LHCN-M2 (cell line): ENCODE measurements around the gene AP4E1. TPM values are rescaled to one million over a fixed set of nuclear protein-coding genes. Genes with fewer than 3 reads are reported as not detected.
A peak's percentile ranks its signal among the peaks of the same experiment; 100 is the strongest.
"Not testable (repeated sequence)": the region's sequence is repeated elsewhere in the genome, so short reads cannot be mapped to it uniquely, and the experiment has no call there.

ENCODE experiments used
- DNase-seq: peaks from one replicate; pipeline ENCODE4 v3.0.0-alpha.2; 2012; ENCODE audit warnings: low read depth
- total RNA-seq: library from RNA; depleted of rRNA; stranded (reverse); fragments of >200 nt; gene quantifications from 2 replicates; pipeline ENCODE4 v1.2.3, GENCODE V29; 2014

Gene AP4E1
- total RNA-seq, 1 experiment from 2014 or later = 17.2 TPM

DNA sequence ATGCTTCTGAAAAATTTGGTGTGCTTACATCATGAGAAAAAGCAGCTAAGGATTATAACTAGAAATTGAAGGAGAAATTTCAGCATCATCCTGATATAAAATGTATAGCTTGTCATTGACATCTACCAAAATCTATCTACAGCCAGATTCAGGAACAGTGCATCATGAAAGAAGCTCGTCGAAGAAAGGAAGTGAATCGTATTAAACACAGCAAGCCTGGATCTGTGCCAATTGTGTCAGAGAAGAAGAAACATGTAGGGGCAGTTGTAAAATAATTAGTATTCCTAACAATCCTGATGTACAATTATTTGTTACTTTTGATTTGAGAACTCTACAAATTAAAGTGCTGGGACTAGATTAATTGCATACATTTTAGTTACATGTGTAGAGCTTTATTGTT, 37.2 kb downstream of the AP4E1 start:
- peak; percentile 14 for DNase-seq

DNA sequence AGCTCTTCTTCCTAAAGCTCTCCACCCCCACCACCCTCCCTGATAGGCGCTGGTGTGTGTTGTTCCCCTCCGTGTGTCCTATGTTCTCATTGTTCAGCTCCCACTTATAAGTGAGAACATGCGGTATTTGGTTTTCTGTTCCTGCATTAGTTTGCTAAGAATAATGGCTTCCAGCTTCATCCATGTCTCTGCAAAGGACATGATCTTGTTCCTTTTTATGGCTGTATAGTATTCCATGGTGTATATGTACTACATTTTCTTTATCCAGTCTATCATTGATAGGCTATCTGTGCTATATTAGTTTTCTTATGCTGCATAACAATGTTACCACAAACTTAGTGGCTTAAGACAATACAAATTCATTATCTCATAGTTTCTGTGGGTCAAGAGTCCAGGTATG, 42.3 kb downstream of the AP4E1 start:
- DNase-seq = not testable (repeated sequence)

GRCh38 chr15:50953302-50953701, 44.8 kb downstream of the AP4E1 start:
- no peak for DNase-seq

- not testable (repeated sequence) for DNase-seq
Measured at GRCh38 chr15:50954837-50955236, 46.4 kb downstream of the AP4E1 start.

- no peak for DNase-seq
Measured at GRCh38 chr15:50959717-50960116, 51.2 kb downstream of the AP4E1 start.

DNA sequence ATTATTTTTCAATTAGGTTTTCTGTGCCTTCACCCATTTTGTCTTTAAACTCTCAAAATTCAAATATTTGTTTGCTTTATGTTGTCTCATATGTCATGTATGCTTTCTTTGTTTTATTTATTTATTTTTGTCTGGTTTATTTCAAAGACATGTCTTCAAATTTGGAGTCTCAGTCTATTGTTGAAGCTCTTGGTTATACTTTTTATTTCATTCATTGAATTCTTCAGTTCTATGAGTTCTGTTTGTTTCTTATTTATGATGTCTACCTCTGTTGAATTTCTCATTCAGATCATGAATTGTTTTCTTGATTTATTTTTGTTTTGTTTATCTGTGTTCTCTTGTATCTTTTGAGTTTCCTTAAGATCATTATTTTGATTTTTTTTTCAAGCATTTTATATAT, 55.6 kb downstream of the AP4E1 start:
- no peak for DNase-seq

DNA sequence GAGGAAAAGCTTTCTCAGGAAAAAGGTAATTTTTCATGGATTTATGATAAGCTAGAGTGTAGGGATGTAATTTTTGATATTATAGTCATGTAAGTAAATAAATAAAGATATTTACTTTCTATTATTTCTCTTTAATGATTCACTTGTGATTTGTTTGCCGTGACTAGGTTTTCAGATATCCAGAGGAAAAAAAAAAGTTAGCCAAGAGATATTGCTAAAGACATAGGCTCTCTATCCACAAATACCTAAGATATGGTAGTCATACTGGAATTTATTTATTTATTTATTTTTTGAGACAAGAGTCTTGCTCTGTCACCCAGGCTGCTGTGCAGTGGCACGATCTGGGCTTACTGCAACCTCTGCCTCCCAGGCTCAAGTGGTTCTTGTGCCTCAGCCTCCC, 59.9 kb downstream of the AP4E1 start:
- DNase-seq = no peak

DNA sequence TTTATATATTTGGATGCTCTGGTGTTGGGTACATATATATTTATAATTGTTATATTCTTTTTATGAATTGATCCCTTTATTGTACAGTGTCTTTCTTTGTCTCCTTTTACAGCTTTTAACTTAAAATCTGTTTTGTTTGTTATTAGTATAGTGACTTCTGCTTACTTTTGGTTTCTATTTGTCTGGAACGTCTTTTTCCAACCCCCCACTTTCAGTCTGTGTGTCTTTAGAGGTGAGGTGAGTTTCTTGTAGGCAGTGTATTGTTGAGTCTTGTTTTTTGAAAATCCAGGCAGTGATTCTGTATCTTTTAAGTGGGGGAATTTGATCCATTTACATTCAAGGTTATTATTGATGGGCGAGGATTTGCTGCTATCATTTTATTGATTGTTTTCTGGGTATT, 62.0 kb downstream of the AP4E1 start:
- DNase-seq = no peak

DNA sequence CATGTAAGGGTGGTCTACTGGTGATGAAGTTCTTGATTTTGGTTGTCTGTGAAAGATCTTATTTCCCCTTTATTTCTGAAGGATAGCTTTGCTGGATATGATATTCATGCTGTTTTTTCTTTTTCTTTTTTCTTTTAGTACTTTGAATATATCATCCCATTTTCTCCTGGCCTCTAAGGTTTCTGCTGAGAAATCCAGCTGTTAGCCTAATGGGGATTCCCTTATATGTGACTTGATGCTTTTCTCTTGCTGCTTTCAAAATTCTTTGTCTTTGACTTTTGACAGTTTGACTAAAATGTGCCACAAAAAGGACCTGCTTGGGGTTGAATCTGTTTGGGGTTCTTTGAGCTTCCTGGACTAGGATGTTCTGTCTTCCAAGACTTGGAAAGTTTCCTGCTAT, 62.6 kb downstream of the AP4E1 start:
- no peak for DNase-seq

GRCh38 chr15:50971542-50971941, 63.1 kb downstream of the AP4E1 start:
- no peak for DNase-seq

- DNase-seq = no peak
Measured at GRCh38 chr15:50973605-50974004, 65.1 kb downstream of the AP4E1 start.

GRCh38 chr15:50977162-50977561, 68.7 kb downstream of the AP4E1 start:
- no peak for DNase-seq

DNA sequence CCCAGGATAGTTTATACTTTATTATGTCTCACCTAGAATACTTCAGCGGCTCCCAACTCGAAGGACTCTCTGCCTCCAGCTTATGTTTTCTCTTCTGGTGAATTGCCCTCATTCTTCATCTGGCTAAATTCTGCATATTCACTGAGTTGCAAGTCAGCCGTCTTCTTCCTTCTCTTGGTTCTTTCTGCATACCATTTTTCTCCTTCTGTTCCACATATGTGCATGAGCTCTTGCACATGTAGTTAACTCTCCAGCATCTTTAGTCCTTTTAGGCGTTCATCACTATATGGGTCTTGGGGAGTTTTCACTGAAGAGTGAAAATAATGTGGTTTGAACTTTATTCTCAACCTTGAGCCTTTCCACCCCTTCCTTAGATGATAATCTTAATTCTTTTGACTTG, 70.1 kb downstream of the AP4E1 start:
- no peak for DNase-seq

GRCh38 chr15:50979041-50979440, 70.6 kb downstream of the AP4E1 start:
- DNase-seq = peak; percentile 40

DNA sequence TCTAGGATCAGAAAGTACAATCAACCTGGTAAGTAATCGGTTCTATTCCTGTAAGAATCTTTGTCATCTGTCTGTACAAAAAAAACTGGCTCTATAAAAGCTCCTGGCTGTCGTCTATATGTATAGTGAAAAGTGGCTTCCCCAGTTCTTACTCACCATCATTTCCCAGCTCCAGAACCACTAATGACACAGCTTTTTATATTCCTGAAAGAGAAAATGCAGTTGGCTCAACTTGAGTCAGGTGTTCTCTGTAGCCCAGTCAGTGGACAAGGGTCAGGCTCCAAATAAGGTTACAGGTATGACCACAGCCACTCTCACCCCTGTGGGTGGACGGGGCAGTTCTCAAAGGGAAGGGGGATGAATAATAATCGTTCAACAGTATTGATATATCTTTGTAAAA, 85.1 kb downstream of the AP4E1 start:
- peak; percentile 21 for DNase-seq

- peak; percentile 54 for DNase-seq
Measured at GRCh38 chr15:50996641-50997040, 88.2 kb downstream of the AP4E1 start.

DNA sequence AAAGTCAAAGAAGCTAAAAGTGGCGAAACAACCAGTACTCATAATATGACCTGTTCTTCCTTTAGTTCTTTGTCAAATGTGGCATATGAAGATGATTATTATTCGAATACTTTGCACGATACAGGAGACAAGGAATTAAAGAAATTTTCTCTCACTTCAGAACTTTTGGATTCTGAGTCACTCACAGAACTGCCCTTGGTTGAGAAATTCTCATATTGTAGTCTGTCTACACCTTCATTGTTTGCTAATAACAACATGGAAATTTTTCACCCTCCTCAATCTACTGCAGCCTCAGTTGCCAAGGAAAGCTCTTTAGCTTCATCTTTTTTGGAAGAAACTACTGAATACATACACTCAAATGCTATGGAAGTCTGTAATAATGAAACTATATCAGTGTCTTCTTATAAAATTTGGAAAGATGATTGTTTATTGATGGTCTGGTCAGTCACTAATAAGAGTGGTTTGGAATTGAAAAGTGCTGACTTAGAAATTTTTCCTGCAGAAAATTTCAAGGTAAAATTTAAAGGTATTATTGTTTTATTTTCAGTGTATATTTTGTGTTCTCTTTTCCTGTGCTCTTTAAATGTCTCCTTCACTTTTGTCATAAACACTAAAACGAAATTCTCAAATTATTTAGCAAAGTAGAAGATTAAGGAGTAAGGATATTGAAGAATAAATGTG, 89.0 kb downstream of the AP4E1 start:
- DNase-seq = no peak

DNA sequence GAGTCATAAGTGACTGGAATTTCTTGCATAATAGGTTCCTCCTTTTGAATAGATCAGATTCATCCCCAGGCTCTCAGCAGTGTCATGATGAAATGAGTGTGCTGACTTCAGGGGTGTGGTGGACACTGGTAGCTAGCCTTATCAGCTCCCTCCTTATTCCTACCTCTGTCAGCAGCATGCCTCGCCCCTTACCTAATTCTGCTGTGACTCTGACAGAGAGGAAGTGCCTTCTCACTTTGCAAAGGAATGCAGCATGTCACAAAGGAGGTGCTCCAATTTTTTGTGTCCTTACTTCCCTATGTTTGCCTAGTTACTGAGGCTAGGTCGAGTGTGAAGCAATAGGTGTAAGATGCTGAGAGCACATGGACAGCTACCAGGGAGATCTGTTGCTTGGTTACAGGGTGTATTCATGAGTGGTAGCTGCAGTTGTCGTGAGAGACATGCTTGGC, 95.6 kb downstream of the AP4E1 start:
- DNase-seq = peak; percentile 21

- DNase-seq = no peak
Measured at GRCh38 chr15:51006336-51006985, 98.0 kb downstream of the AP4E1 start.

GRCh38 chr15:51007131-51007666, 98.7 kb downstream of the AP4E1 start:
- DNase-seq = no peak

GRCh38 chr15:51011212-51011611, 102.7 kb downstream of the AP4E1 start:
- DNase-seq = no peak

DNA sequence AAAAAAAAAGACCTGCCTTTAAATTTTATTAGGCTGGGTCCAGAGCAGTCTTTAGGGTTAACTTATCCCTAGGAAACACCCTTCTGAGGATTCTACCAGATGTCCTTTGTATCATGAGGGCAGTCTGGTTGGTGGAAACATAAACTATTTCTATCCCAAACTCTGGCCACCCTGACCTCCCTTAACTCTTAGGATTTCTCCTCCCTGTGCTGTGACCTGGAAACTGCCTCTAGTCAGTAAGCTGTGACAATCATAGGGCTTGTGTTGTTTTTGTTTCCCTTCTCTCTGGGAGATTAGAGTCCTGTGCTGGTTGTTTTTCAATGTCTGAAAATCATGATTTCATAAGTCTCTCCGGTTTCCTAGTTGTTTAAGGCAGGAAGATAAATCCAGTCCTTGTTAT, 108.1 kb downstream of the AP4E1 start:
- no peak for DNase-seq

- peak; percentile 64 for DNase-seq
Measured at GRCh38 chr15:51022206-51022605, 113.7 kb downstream of the AP4E1 start.
